Ovary (tissue), 9 donors: Measurements from ENCODE around the gene KIF3B. TPM values are rescaled to one million over a fixed set of nuclear protein-coding genes. Genes with fewer than 3 reads are reported as not detected.

ENCODE experiments used
- DNase-seq, 5 donors: peaks; one replicate each; pipeline ENCODE4 v3.0.0-alpha.2; 2019 to 2020
- H3K27ac ChIP-seq, 2 donors: fragments of 200-600 bp; one replicate each; pipeline versions ENCODE4 v1.5.1 to v1.8.0; 2019 to 2022
- H3K27me3 ChIP-seq: fragments of 200-600 bp; one replicate; pipeline ENCODE4 v1.8.0; 2022
- H3K36me3 ChIP-seq: fragments of 200-600 bp; sonication (generic); one replicate; pipeline ENCODE4 v1.5.1; 2019
- H3K4me1 ChIP-seq: one replicate; pipeline ENCODE4 v1.8.1; 2013; ENCODE audit warnings: mild to moderate bottlenecking, moderate library complexity; ENCODE audit not compliant: insufficient read depth
- H3K4me3 ChIP-seq: fragments of 200-600 bp; sonication (generic); one replicate; pipeline ENCODE4 v1.5.1; 2017
- H3K9me3 ChIP-seq, 2 donors: fragments of 200-600 bp in 1 of 2; sonication (generic) in 1 of 2; one replicate each; pipeline versions ENCODE4 v1.5.1 to v1.8.1; 2013 to 2019; ENCODE audit warnings: mild to moderate bottlenecking in 1 of 2, moderate library complexity in 1 of 2
- CTCF ChIP-seq, 3 donors: fragments of 450-650 bp in 2 of 3; fragments of 200-600 bp in 1 of 3; IDR thresholded peaks; one replicate each; pipeline versions ENCODE4 v1.5.1 to v1.8.0; 2016 to 2022; ENCODE audit warnings: antibody characterized with exemption in 3 of 3, mild to moderate bottlenecking in 1 of 3
- EP300 ChIP-seq: sonication (generic); formaldehyde crosslinking; IDR thresholded peaks from one replicate; pipeline ENCODE4 v1.6.1; 2017; ENCODE audit warnings: antibody characterized with exemption
- POLR2A ChIP-seq: fragments of 450-650 bp; IDR thresholded peaks from one replicate; pipeline ENCODE4 v1.6.1; 2017; ENCODE audit warnings: antibody characterized with exemption, mild to moderate bottlenecking, moderate library complexity
- WGBS, 3 donors: extraction: QIAGEN DNeasy Blood & Tissue Kit in 1 of 3; methylation state at CpG; one replicate each; pipeline versions ENCODE4 v1.1.5 to v1.1.7; 2013 to 2017; 5-methylcytosine and 5-hydroxymethylcytosine counted together
- intact Hi-C, 4 donors: fragments of 100-400 bp; cut with DNase I; formaldehyde crosslinking; loops; one replicate each; pipeline versions ENCODE4 v1.11.0 to v1.15.1; 2022 to 2023
- polyA plus RNA-seq, 2 donors: library from polyadenylated mRNA; stranded (reverse); fragments of 200-250 nt in 1 of 2; fragments of 350-450 nt in 1 of 2; fragmentation: Illumina TruSeq in 1 of 2; extraction: RNeasy Lipid Tissue Mini Kit (QIAGEN cat#74804) in 1 of 2; gene quantifications; one replicate each; pipeline ENCODE4 v1.2.3, GENCODE V29; 2013 to 2014
- total RNA-seq, 7 donors: library from RNA; depleted of rRNA in 2 of 7; stranded (reverse); fragments of >200 nt in 2 of 7; fragmentation: NEBNext Ultra II Directional in 3 of 7; extraction: Animal tissue kit (Norgen Biotek cat#: 25700) in 3 of 7; gene quantifications; one replicate each; pipeline versions ENCODE4 v1.1.0 to v1.2.4, GENCODE V29; 2016 to 2023
- donor health status: DM: no; HTN: no; CAD: no; lungs with moderate emphysema.
- donor health status: DM: no; HTN: no; CAD: no.
- donor health status: Bipolar disorder and iron deficiency.
- donor health status: DM: yes; HTN: yes; CAD: no.
- donor health status: DM: no; HTN: no; CAD: no.
- donor health status: DM: yes; HTN: yes; CAD: no.

KIF3B gene
- total and polyA plus RNA-seq, 9 donors = 10.6 to 29.8 (median 23.7) TPM

- Histone ChIP-seq H3K4me1 (peaks cover 4% of the 10 kb centered on the region), H3K27me3 (no peaks in the 10 kb centered on the region), H3K36me3 (no peaks in the 10 kb centered on the region), H3K4me3 (no peak overlapping the region), H3K27ac (no peak overlapping the region), H3K9me3 (no peaks in the 10 kb centered on the region)
- DNase-seq = no peak
- WGBS, 3 donors = 90 to 96% (median 94%) methylated on average over 4 of the region's 4 CpGs
- TF ChIP-seq CTCF (IDR thresholded peaks at IDR 0.05) (no peak), EP300 (no peak), POLR2A (no peak)
- intact Hi-C loops = no loop called here
Measured at GRCh38 chr20:32281711-32282110, 4.3 kb downstream of the KIF3B start.

DNA sequence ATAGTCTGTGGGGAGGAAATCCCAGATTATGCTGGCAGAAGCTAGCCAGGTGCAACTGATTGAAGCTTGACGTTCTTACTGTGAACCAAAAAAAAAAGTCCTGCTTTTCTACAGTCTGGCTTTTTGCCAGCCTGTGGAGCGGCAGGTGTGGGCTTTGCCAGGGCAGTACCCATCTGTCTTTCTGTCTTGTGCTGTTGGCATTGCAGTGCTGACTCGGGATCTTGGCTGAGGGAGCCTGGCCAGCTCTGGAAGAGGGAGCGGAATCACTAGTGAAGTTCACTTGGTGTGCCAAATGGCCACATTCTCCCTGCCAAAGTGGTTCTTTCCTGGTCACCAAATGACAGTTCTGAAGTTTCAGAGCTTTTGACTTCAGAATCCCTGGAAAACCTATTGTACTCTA is 5.0 kb downstream of the KIF3B start:
- 60 to 62% (median 61%) methylated on average over 4 of the region's 4 CpGs for WGBS, 3 donors

GRCh38 chr20:32285082-32285620 is 7.7 kb downstream of the KIF3B start:
- no peak for DNase-seq
- H3K36me3 ChIP-seq = no peaks in the 10 kb centered on the region
- TF ChIP-seq EP300 (no peak), CTCF (IDR thresholded peaks at IDR 0.05) (no peak), POLR2A (no peak)
- no peak overlapping the region for H3K4me3 ChIP-seq
- no peaks in the 10 kb centered on the region for H3K27me3 ChIP-seq
- WGBS, 3 donors = 62 to 89% (median 79%) methylated on average over 3 of the region's 3 CpGs
- no peak overlapping the region for H3K27ac ChIP-seq
- H3K4me1 ChIP-seq = peaks cover 2% of the 10 kb centered on the region
- H3K9me3 ChIP-seq = no peaks in the 10 kb centered on the region
- intact Hi-C loops = no loop called here

More for the DNA sequence above, 5.0 kb downstream of the KIF3B start:
- Histone ChIP-seq H3K27ac (no peak overlapping the region), H3K36me3 (no peaks in the 10 kb centered on the region), H3K4me1 (peaks cover 2% of the 10 kb centered on the region), H3K4me3 (no peak overlapping the region), H3K27me3 (no peaks in the 10 kb centered on the region), H3K9me3 (no peaks in the 10 kb centered on the region)
- TF ChIP-seq EP300 = no peak
- TF ChIP-seq CTCF (IDR thresholded peaks at IDR 0.05) = no peak
- no peak for TF ChIP-seq POLR2A
- intact Hi-C loops = no loop called here
- DNase-seq = no peak

DNA sequence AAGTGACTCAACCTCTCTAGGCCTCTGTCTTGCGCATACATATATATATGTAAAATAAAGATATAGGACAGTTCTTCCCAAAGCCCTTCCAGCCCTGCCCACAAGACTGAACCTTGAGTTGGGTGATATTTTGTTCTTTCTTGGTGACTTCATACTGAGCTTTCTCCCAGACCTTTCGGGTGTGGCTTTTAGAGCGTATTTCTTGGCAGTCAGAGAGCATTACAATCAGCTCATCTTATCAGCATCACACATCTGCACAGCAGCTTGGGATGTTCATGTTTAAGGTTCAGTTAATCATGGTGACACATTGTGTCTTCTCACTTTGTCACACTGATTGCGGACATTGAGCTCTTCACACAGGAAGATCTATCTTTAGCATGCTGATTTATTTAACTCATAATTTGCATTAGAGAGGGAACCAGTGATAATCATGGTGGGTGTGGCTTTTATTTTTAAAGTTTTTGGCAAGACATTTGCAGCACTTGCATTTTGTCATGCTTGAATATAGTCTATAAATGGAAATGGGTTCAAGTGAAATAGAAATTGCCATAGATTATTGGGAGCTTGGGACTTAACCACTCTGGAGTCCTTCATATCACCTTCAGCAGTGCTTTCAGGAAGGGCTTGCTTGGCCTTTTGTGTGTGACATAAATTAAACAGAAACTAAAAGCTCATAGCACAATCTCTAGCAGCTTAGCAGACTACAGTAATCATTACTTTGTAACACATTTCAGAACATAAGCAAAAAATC is 8.3 kb downstream of the KIF3B start:
- H3K36me3 ChIP-seq = no peaks in the 10 kb centered on the region
- peaks cover 2% of the 10 kb centered on the region for H3K4me1 ChIP-seq
- no peak overlapping the region for H3K27ac ChIP-seq
- H3K9me3 ChIP-seq = no peaks in the 10 kb centered on the region
- 71 to 78% (median 74%) methylated on average over 4 of the region's 4 CpGs for WGBS, 3 donors
- no peak overlapping the region for H3K4me3 ChIP-seq
- TF ChIP-seq EP300 = no peak
- TF ChIP-seq POLR2A = no peak
- TF ChIP-seq CTCF (IDR thresholded peaks at IDR 0.05) = no peak
- intact Hi-C loops = no loop called here
- H3K27me3 ChIP-seq = no peaks in the 10 kb centered on the region
- no peak for DNase-seq
